Stomach (tissue), 9 donors: ENCODE measurements around the gene SEL1L2. TPM values are rescaled to one million over a fixed set of nuclear protein-coding genes. Genes with fewer than 3 reads are reported as not detected.

Experiments
- DNase-seq, 2 donors: peaks; one replicate each; pipeline versions ENCODE4 v3.0.0 to v3.0.0-alpha.2; 2013 to 2019
- H3K27ac ChIP-seq, 5 donors: fragments of 200-600 bp in 4 of 5; sonication (generic) in 4 of 5; one replicate each; pipeline ENCODE4 v1.5.1; 2013 to 2019; ENCODE audit warnings: mild to moderate bottlenecking in 1 of 5, moderate library complexity in 1 of 5
- H3K27me3 ChIP-seq, 3 donors: fragments of 200-600 bp; sonication (generic); one replicate each; pipeline ENCODE4 v1.5.1; 2017 to 2019; ENCODE audit warnings: mixed run types in 1 of 3
- H3K36me3 ChIP-seq, 4 donors: fragments of 200-600 bp; sonication (generic); 1 replicate in 3 of 4; 2 replicates in 1 of 4; pipeline ENCODE4 v1.5.1; 2016 to 2019
- H3K4me1 ChIP-seq, 4 donors: fragments of 200-600 bp; sonication (generic); one replicate each; pipeline ENCODE4 v1.5.1; 2016 to 2019
- H3K4me3 ChIP-seq, 4 donors: fragments of 200-600 bp; sonication (generic) in 3 of 4; one replicate each; pipeline ENCODE4 v1.5.1; 2016 to 2019; ENCODE audit warnings: mild to moderate bottlenecking in 1 of 4
- H3K9me3 ChIP-seq, 4 donors: fragments of 200-600 bp; sonication (generic); one replicate each; pipeline ENCODE4 v1.5.1; 2016 to 2019
- CTCF ChIP-seq, 7 experiments: fragments of 450-650 bp in 4 of 7; fragments of 200-600 bp in 3 of 7; sonication (generic) in 3 of 7; IDR thresholded peaks; one replicate each; pipeline ENCODE4 v1.5.1; 2016 to 2019; ENCODE audit warnings: antibody characterized with exemption in 7 of 7, control low read depth in 2 of 7, mild to moderate bottlenecking in 1 of 7
- EP300 ChIP-seq: sonication (generic); formaldehyde crosslinking; IDR thresholded peaks from one replicate; pipeline ENCODE4 v1.6.1; 2017; ENCODE audit warnings: antibody characterized with exemption
- POLR2A ChIP-seq, 4 donors: fragments of 450-650 bp; IDR thresholded peaks; one replicate each; pipeline ENCODE4 v1.6.1; 2016; ENCODE audit warnings: antibody characterized with exemption in 4 of 4, control low read depth in 2 of 4, mild to moderate bottlenecking in 1 of 4, moderate library complexity in 1 of 4
- POLR2AphosphoS5 ChIP-seq, 3 donors: sonication (generic); formaldehyde crosslinking; IDR thresholded peaks; one replicate each; pipeline ENCODE4 v1.6.1; 2016; ENCODE audit warnings: antibody characterized with exemption in 3 of 3
- WGBS, 5 donors: extraction: QIAGEN DNeasy Blood & Tissue Kit in 3 of 5; methylation state at CpG; one replicate each; pipeline versions ENCODE4 v1.1.5 to v1.1.7; 2013 to 2018; 5-methylcytosine and 5-hydroxymethylcytosine counted together
- intact Hi-C: fragments of 100-400 bp; cut with DNase I; formaldehyde crosslinking; loops from one replicate; pipeline ENCODE4 v1.15.1; 2023; ENCODE audit warnings: low total_unique reads
- polyA plus RNA-seq, 3 donors: library from polyadenylated mRNA; stranded (reverse); fragments of 200-250 nt; gene quantifications; one replicate each; pipeline ENCODE4 v1.2.3, GENCODE V29; 2013
- total RNA-seq, 5 donors: library from RNA; depleted of rRNA; stranded (reverse); fragments of >200 nt; gene quantifications; one replicate each; pipeline versions ENCODE4 v1.1.0 to v1.2.3, GENCODE V29; 2014 to 2016
- donor health status: healthy with polysubstance abuse.
- donor health status: Bipolar disorder and iron deficiency.
- donor health status: healthy.

Gene SEL1L2
- total and polyA plus RNA-seq, 8 donors, result 2.2 TPM; not detected in 7

- Histone ChIP-seq H3K27ac (no peak overlapping the region), H3K4me3 (no peak overlapping the region), H3K36me3 (no peaks in the 10 kb centered on the region), H3K4me1 (peaks cover 0 to 4% (median 1%) of the 10 kb centered on the region in 4 donors), H3K9me3 (no peaks in the 10 kb centered on the region), H3K27me3 (no peaks in the 10 kb centered on the region)
- 93 to 96% (median 95%) methylated on average over 6 of the region's 6 CpGs for WGBS, 5 donors
- no peak for DNase-seq
- no peak for TF ChIP-seq EP300
- no peak for TF ChIP-seq CTCF (IDR thresholded peaks at IDR 0.05)
- TF ChIP-seq POLR2AphosphoS5 (IDR thresholded peaks at IDR 0.05), result no peak
- TF ChIP-seq POLR2A (IDR thresholded peaks at IDR 0.05), result no peak
- intact Hi-C loops, result no loop called here
Observed at GRCh38 chr20:13929836-13930235, 60.6 kb downstream of the SEL1L2 start.

- Histone ChIP-seq H3K4me3 (no peak overlapping the region), H3K9me3 (no peaks in the 10 kb centered on the region), H3K27me3 (no peaks in the 10 kb centered on the region), H3K4me1 (no peaks in the 10 kb centered on the region), H3K27ac (no peak overlapping the region), H3K36me3 (no peaks in the 10 kb centered on the region)
- WGBS, 5 donors, result 66 to 73% (median 69%) methylated on average over 5 of the region's 5 CpGs
- intact Hi-C loops, result no loop called here
- DNase-seq, result peak in 1 of 2 donors; percentile 7
- no peak for TF ChIP-seq CTCF (IDR thresholded peaks at IDR 0.05)
- no peak for TF ChIP-seq POLR2A (IDR thresholded peaks at IDR 0.05)
- no peak for TF ChIP-seq EP300
- no peak for TF ChIP-seq POLR2AphosphoS5 (IDR thresholded peaks at IDR 0.05)
Observed at GRCh38 chr20:13928901-13929300, 61.5 kb downstream of the SEL1L2 start.

GRCh38 chr20:13927171-13927570 is 63.2 kb downstream of the SEL1L2 start:
- H3K4me1 ChIP-seq, result no peaks in the 10 kb centered on the region
- no peak for DNase-seq
- no peak overlapping the region for H3K4me3 ChIP-seq
- 52 to 72% (median 63%) methylated on average over 2 of the region's 2 CpGs for WGBS, 5 donors
- H3K27me3 ChIP-seq, result no peaks in the 10 kb centered on the region
- TF ChIP-seq CTCF (IDR thresholded peaks at IDR 0.05) (no peak), EP300 (no peak), POLR2A (IDR thresholded peaks at IDR 0.05) (no peak), POLR2AphosphoS5 (IDR thresholded peaks at IDR 0.05) (no peak)
- no peak overlapping the region for H3K27ac ChIP-seq
- H3K9me3 ChIP-seq, result no peaks in the 10 kb centered on the region
- intact Hi-C loops, result no loop called here
- H3K36me3 ChIP-seq, result no peaks in the 10 kb centered on the region

- Histone ChIP-seq H3K36me3 (no peaks in the 10 kb centered on the region), H3K27ac (no peak overlapping the region), H3K27me3 (no peaks in the 10 kb centered on the region), H3K4me1 (peaks cover 0 to 9% (median 0%) of the 10 kb centered on the region in 4 donors), H3K4me3 (no peak overlapping the region), H3K9me3 (no peaks in the 10 kb centered on the region)
- WGBS, 5 donors, result 55 to 64% (median 58%) methylated on average over 5 of the region's 5 CpGs
- no peak for DNase-seq
- TF ChIP-seq CTCF (IDR thresholded peaks at IDR 0.05) (no peak), EP300 (no peak), POLR2A (IDR thresholded peaks at IDR 0.05) (no peak), POLR2AphosphoS5 (IDR thresholded peaks at IDR 0.05) (no peak)
- intact Hi-C loops, result no loop called here
Observed at GRCh38 chr20:13922241-13922640, 68.2 kb downstream of the SEL1L2 start.
